WERI-Rb-1 (cell line): Measurements from ENCODE around the gene SHTN1.

Experiments
- DNase-seq: peaks from one replicate; pipeline ENCODE4 v3.0.0-alpha.2; 2020
- H3K27ac ChIP-seq: fragments of 250-450 bp; sonication (Bioruptor Pico); 2 replicates; pipeline ENCODE4 v1.5.1; 2020; ENCODE audit warnings: mild to moderate bottlenecking, moderate library complexity
- H3K27me3 ChIP-seq: fragments of 250-450 bp; sonication (Bioruptor Pico); 2 replicates; pipeline ENCODE4 v1.5.1; 2021; ENCODE audit warnings: mild to moderate bottlenecking, low read depth, moderate library complexity; ENCODE audit not compliant: insufficient read depth, severe bottlenecking
- H3K36me3 ChIP-seq: fragments of 250-450 bp; sonication (Bioruptor Pico); 2 replicates; pipeline ENCODE4 v1.5.1; 2020; ENCODE audit warnings: mild to moderate bottlenecking, moderate library complexity
- H3K4me3 ChIP-seq: 2 replicates; pipeline ENCODE4 v1.5.1; 2011; ENCODE audit warnings: low read depth, mild to moderate bottlenecking, control low read depth, low read length
- H3K9me3 ChIP-seq: fragments of 250-450 bp; sonication (Bioruptor Pico); 2 replicates; pipeline ENCODE4 v1.5.1; 2021; ENCODE audit warnings: mild to moderate bottlenecking, moderate library complexity; ENCODE audit not compliant: severe bottlenecking
- TF ChIP-seq, protein P1 (sequence below): IDR thresholded peaks from 2 replicates; pipeline ENCODE4 v1.5.1; 2011; ENCODE audit warnings: low read depth, mild to moderate bottlenecking, control low read depth, inconsistent platforms, low read length

The SHTN1 gene

DNA sequence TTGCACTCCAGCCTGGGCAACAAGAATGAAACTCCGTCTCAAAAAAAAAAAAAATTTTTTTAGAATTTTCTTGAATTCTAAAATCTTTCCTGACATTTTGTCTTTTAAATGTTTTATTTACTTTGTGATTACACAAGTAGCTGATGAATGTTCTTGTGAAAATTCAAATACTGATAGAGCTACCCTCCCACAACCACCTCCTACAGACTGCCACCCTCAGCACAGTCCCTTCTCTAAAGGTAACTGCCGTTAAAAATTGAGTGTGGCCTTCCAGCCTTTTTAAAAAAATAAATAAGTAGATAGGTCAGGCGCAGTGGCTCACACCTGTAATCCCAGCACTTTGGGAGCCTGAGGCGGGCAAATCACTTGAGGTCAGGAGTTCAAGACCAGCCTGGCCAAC lies 140.6 kb downstream of the SHTN1 start:
- H3K4me3 ChIP-seq = no peak overlapping the region
- no peaks in the 10 kb centered on the region for H3K27me3 ChIP-seq
- H3K27ac ChIP-seq = no peak overlapping the region
- TF ChIP-seq, protein P1, sequence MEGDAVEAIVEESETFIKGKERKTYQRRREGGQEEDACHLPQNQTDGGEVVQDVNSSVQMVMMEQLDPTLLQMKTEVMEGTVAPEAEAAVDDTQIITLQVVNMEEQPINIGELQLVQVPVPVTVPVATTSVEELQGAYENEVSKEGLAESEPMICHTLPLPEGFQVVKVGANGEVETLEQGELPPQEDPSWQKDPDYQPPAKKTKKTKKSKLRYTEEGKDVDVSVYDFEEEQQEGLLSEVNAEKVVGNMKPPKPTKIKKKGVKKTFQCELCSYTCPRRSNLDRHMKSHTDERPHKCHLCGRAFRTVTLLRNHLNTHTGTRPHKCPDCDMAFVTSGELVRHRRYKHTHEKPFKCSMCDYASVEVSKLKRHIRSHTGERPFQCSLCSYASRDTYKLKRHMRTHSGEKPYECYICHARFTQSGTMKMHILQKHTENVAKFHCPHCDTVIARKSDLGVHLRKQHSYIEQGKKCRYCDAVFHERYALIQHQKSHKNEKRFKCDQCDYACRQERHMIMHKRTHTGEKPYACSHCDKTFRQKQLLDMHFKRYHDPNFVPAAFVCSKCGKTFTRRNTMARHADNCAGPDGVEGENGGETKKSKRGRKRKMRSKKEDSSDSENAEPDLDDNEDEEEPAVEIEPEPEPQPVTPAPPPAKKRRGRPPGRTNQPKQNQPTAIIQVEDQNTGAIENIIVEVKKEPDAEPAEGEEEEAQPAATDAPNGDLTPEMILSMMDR = no peak
- H3K36me3 ChIP-seq = no peaks in the 10 kb centered on the region
- no peak for DNase-seq
- no peaks in the 10 kb centered on the region for H3K9me3 ChIP-seq

DNA sequence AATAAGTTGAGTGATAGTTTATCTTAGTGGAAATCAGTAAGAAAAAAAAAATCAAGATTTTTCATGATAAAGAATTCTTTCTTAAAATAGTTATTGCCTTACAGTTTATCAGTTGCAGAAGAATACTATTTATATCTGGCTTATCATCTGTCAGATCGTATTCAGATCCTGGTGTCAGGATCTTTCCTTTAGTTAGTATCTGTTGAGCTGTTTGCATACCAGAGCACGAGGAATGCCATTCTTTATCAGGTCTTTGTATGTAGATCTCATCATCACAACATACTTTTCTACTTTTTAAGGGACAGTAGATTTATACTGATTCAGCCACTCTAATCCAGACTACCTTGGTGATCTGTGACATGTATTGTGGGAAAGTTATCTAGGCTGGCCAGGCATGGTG lies 143.2 kb downstream of the SHTN1 start:
- H3K27ac ChIP-seq = no peak overlapping the region
- H3K36me3 ChIP-seq = no peaks in the 10 kb centered on the region
- no peak overlapping the region for H3K4me3 ChIP-seq
- no peak for DNase-seq
- peaks cover 4% of the 10 kb centered on the region for H3K9me3 ChIP-seq
- no peaks in the 10 kb centered on the region for H3K27me3 ChIP-seq
- TF ChIP-seq, protein P1 = no peak

DNA sequence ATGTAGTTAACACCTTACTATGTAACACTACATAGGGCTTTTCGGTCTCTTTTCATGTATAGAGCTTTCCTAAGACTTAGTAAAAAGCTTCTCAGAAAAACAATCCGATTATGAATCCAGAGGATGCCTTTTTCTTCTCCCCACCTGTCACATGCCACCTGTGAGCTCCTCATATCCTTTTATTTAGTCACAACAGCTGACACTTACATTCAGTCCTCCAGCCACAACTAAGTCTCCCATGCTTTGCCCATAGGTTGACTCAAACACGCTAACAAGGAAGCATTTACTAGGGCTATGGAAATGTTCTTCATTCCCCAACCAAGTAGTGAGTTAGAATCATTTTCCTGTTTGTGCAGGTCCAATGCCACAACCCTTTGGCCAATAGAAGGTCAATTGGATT lies 147.8 kb downstream of the SHTN1 start:
- no peaks in the 10 kb centered on the region for H3K27me3 ChIP-seq
- H3K4me3 ChIP-seq = no peak overlapping the region
- TF ChIP-seq, protein P1 = no peak
- H3K9me3 ChIP-seq = peaks cover 4% of the 10 kb centered on the region
- H3K36me3 ChIP-seq = no peaks in the 10 kb centered on the region
- H3K27ac ChIP-seq = peak overlapping the region; percentile 53
- peak; percentile 71 for DNase-seq

DNA sequence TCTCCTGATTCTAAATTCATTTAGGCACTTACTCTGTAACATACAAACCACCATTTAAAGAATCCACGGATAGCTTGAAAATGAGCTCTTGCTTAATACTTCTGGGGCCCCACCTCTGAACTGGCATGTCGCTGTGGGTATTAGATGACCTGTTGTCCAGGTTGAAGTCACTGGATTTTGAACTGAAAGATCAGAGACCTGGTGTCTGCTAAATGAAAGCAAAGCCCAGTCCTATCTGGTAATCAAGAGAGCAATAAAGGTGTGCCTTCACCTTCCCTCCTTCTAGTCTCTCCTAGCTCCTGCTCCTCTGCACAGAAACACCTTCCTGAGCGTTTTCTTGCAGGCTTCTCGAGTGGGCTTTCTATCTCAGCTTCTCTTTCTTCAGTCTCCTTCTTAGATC lies 151.3 kb downstream of the SHTN1 start:
- Histone ChIP-seq H3K9me3 (peaks cover 4% of the 10 kb centered on the region), H3K27ac (no peak overlapping the region), H3K4me3 (no peak overlapping the region), H3K27me3 (no peaks in the 10 kb centered on the region), H3K36me3 (no peaks in the 10 kb centered on the region)
- TF ChIP-seq, protein P1 = no peak
- DNase-seq = no peak

DNA sequence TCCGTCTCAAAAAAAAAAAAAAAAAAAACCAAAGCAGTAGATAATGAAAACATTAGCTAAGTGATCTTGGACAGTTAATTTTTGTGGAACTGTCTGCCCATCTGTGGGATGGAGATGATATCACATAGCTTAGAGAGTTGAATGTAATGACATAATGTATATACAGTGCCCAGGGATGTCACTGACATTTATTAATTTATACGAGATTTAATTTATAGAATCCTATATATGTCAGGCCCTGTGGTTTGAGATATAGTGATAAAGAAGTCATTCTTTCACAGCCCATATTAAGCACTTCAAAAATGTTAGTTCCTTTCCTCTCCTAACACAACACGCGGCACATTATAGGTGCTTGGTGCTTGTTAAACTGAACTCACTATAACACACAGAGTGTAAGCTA lies 151.7 kb downstream of the SHTN1 start:
- H3K27me3 ChIP-seq = no peaks in the 10 kb centered on the region
- DNase-seq = no peak
- TF ChIP-seq, protein P1 = no peak
- no peak overlapping the region for H3K27ac ChIP-seq
- H3K36me3 ChIP-seq = no peaks in the 10 kb centered on the region
- H3K4me3 ChIP-seq = no peak overlapping the region
- H3K9me3 ChIP-seq = peaks cover 4% of the 10 kb centered on the region

DNA sequence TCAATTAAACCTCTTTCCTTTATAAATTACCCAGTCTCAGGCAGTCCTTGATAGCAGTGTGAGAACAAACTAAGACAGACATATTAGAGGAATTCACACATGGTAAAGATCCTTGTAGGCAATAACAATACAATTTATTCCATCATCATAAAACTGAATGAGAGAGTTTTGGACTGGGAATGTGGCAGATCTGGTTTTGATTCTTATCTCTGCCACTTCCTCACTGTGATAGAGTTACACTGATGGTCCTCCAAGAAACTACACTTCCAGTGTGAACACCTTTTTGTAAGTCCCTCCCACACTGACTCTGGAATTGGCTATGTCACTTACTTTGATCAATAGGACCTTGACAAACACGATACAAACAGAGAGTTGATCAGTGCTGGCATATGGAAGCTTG lies 152.7 kb downstream of the SHTN1 start:
- TF ChIP-seq, protein P1 = no peak
- Histone ChIP-seq H3K4me3 (no peak overlapping the region), H3K27me3 (no peaks in the 10 kb centered on the region), H3K36me3 (no peaks in the 10 kb centered on the region), H3K27ac (no peak overlapping the region), H3K9me3 (no peaks in the 10 kb centered on the region)
- no peak for DNase-seq
